ENCODE data around the gene CHD6. TPM values are rescaled to one million over a fixed set of nuclear protein-coding genes. Genes with fewer than 3 reads are reported as not detected.

CHD6 gene
- total RNA-seq, 4 donors from 2014 or later: 24.7 to 89.7 (median 36.6) TPM

DNA sequence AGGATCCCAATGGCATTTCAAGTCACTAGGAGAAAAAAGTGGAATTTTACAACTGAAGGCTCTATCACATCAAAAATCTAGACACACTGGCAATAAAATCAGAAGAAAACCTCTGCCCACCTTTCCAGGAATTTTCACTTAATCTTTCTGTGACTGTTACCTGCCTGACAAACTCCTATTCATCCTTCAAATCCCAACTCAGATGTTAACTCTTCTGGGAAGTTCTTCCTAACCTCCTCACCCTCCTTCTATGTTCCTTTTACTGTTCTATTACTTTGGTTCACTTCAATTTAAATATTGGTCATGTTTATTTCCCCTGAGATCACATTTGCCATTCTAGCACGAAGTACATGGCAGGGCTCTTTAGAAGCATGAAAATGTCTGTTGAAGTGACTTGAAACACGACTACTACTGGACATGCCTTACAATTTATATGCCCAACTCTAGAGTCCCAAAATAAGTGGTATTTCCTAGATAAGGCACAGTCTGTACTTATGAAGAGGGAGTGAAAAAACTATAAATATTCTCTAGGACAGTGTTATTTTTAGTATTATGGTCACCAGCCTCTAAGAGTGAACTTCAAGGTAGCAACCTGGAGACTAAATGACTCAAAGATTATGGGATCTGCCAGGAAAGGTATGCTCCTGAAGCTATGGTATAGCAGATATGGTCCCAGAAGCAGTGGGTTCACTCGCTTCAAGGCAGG is 17.1 kb downstream of the CHD6 start:
- TF ChIP-seq POLR2A (IDR thresholded peaks at IDR 0.05) (no peak), POLR2AphosphoS5 (IDR thresholded peaks at IDR 0.05) (no peak), EP300 (IDR thresholded peaks at IDR 0.05) (no peak)
- TF ChIP-seq, protein P1, sequence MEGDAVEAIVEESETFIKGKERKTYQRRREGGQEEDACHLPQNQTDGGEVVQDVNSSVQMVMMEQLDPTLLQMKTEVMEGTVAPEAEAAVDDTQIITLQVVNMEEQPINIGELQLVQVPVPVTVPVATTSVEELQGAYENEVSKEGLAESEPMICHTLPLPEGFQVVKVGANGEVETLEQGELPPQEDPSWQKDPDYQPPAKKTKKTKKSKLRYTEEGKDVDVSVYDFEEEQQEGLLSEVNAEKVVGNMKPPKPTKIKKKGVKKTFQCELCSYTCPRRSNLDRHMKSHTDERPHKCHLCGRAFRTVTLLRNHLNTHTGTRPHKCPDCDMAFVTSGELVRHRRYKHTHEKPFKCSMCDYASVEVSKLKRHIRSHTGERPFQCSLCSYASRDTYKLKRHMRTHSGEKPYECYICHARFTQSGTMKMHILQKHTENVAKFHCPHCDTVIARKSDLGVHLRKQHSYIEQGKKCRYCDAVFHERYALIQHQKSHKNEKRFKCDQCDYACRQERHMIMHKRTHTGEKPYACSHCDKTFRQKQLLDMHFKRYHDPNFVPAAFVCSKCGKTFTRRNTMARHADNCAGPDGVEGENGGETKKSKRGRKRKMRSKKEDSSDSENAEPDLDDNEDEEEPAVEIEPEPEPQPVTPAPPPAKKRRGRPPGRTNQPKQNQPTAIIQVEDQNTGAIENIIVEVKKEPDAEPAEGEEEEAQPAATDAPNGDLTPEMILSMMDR (IDR thresholded peaks at IDR 0.05): no peak
- Histone ChIP-seq H3K9me3 (peaks cover 17% of the 10 kb centered on the region), H3K4me3 (no peak overlapping the region), H3K27ac (no peak overlapping the region), H3K27me3 (no peaks in the 10 kb centered on the region), H3K4me1 (no peaks in the 10 kb centered on the region), H3K36me3 (no peaks in the 10 kb centered on the region)
- WGBS: 93% methylated on average over 3 of the region's 3 CpGs
- no peak for DNase-seq (ENCODE audit: low spot score in 2 of 2)

DNA sequence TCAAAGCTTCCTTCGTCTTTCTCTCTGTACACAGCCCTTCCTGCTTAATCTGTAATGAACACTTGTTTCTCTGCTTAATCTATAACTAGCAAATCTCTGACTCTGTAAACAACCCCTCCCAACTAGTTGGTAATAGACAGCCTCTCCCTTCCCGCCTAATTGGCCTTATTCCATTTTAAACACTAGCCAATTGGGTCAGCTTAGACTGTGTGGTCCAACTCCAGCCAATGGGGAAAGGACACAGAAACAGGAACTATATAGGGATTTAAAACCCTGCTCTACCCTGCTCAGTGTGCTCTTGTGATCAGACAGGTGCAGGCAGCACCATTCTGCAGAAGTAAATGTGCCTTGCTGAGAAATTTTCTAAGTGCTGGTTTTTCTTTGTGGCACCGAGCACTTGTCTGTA is 18.5 kb downstream of the CHD6 start:
- Histone ChIP-seq H3K4me3 (no peak overlapping the region), H3K9me3 (peaks cover 17% of the 10 kb centered on the region), H3K27ac (no peak overlapping the region), H3K4me1 (no peaks in the 10 kb centered on the region), H3K36me3 (peaks cover 5% of the 10 kb centered on the region), H3K27me3 (no peaks in the 10 kb centered on the region)
- DNase-seq (ENCODE audit: low spot score in 2 of 2): no peak
- 75% methylated on average over 3 of the region's 3 CpGs for WGBS
- TF ChIP-seq, protein P1 (IDR thresholded peaks at IDR 0.05): no peak
- TF ChIP-seq POLR2AphosphoS5 (IDR thresholded peaks at IDR 0.05) (no peak), EP300 (IDR thresholded peaks at IDR 0.05) (no peak)

DNA sequence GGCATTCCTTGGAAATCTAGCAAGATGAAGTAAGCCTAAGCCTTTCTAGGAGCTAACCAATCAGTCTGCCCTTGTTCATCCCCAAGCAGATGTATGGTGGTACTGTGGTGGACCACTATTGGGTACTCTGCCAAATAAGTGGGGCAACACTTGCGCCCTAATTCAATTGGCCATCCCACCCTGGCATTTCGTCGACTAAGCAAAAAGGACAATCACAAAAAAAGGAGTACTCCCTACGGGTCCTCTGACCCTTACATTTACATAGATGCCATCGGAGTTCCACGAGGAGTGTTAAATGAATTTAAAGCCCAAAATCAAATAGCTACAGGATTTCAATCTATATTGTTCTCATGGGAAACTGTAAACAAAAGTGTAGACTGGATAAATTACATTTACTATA is 19.5 kb downstream of the CHD6 start:
- Histone ChIP-seq H3K27ac (no peak overlapping the region), H3K4me3 (no peak overlapping the region), H3K36me3 (peaks cover 7% of the 10 kb centered on the region), H3K4me1 (no peaks in the 10 kb centered on the region), H3K9me3 (peaks cover 17% of the 10 kb centered on the region), H3K27me3 (no peaks in the 10 kb centered on the region)
- 95% methylated on average over 6 of the region's 6 CpGs for WGBS
- DNase-seq (ENCODE audit: low spot score in 2 of 2): no peak
- TF ChIP-seq POLR2AphosphoS5 (IDR thresholded peaks at IDR 0.05) (no peak), EP300 (IDR thresholded peaks at IDR 0.05) (no peak), POLR2A (IDR thresholded peaks at IDR 0.05) (no peak)
- TF ChIP-seq, protein P1 (IDR thresholded peaks at IDR 0.05): no peak

DNA sequence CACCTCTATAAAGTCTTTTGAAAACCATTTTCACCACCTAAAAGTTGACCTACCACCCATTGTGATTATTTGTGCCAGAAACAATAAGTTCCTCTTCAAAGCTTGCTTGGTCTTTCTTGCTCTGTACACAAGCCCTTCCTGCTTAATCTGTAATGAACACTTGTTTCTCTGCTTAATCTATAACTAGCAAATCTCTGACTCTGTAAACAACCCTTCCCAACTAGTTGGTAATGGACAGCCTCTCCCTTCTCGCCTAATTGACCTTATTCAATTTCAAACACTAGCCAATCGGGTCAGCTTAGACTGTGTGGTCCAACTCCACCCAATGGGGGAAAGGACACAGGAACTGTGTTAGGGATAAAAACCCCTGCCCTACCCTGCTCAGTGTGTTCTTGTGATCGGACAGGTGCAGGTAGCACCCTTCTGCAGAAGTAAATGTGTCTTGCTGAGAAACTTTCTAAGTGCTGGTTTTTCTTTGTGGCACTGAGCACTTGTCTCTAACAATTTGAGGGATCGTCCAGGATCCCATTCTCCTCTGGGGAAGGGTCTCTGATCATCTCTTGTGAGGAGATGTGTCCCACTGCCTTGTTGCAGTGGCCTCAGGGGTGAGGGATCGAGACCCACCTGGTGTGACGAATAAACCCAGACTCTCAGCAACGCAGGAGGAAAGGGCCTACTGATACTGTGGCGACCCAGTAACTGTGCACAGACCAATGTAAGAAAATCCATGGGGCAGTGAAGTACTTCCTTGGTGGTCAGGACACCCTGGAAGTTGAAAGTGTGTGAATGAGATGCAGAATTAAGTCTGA is 23.5 kb downstream of the CHD6 start:
- H3K27me3 ChIP-seq: no peaks in the 10 kb centered on the region
- H3K36me3 ChIP-seq: peaks cover 7% of the 10 kb centered on the region
- H3K9me3 ChIP-seq: peaks cover 7% of the 10 kb centered on the region
- H3K27ac ChIP-seq: no peak overlapping the region
- no peak for DNase-seq (ENCODE audit: low spot score in 2 of 2)
- TF ChIP-seq, protein P1 (IDR thresholded peaks at IDR 0.05): no peak
- no peak for TF ChIP-seq POLR2AphosphoS5 (IDR thresholded peaks at IDR 0.05)
- TF ChIP-seq POLR2A (IDR thresholded peaks at IDR 0.05): no peak
- TF ChIP-seq EP300 (IDR thresholded peaks at IDR 0.05): no peak
- 98% methylated on average over 8 of the region's 8 CpGs for whole genome bisulfite sequencing
- H3K4me1 ChIP-seq: peaks cover 8% of the 10 kb centered on the region
- H3K4me3 ChIP-seq: no peak overlapping the region

DNA sequence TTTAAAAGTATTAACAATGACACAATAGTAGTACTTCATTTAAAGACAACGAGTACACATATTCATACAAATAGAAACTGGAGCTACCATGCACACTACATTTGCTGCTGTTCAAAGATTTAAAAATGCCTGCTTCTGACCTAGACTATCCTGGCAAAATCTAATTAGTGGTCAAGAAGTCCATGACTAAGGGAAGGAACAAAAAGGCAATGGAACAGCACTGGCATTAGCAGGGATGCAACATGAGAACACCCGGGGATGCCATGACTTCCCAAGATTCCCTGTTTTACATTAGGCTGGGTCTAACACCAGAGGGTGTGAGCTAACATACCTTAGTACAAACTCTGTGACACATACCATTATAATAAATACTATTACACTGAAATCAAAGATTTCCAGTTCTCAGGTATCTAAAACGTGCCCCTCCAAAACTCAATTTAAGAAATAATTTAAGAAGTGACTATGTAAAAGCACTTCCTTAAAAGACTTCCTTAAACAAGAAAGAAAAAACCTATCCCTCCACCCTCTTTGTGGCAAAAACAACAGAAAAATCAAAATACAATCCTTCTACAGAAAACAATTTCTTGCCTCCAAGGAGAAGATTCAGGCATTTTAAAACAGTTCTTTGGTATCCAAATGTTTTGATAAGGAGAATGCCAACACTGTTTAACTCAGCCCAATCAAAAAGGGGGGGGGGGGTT is 25.5 kb downstream of the CHD6 start:
- TF ChIP-seq EP300 (IDR thresholded peaks at IDR 0.05) (no peak), POLR2AphosphoS5 (IDR thresholded peaks at IDR 0.05) (no peak), POLR2A (IDR thresholded peaks at IDR 0.05) (no peak)
- TF ChIP-seq, protein P1 (IDR thresholded peaks at IDR 0.05): no peak
- WGBS: 71% methylated on average over 3 of the region's 3 CpGs
- DNase-seq (ENCODE audit: low spot score in 2 of 2): no peak
- H3K27ac ChIP-seq: no peak overlapping the region
- peaks cover 7% of the 10 kb centered on the region for H3K36me3 ChIP-seq
- no peak overlapping the region for H3K4me3 ChIP-seq
- no peaks in the 10 kb centered on the region for H3K9me3 ChIP-seq
- H3K4me1 ChIP-seq: peaks cover 8% of the 10 kb centered on the region
- no peaks in the 10 kb centered on the region for H3K27me3 ChIP-seq
